PFSK-1 (cell line): ENCODE measurements around the gene STXBP3.
A peak's percentile ranks its signal among the peaks of the same experiment; 100 is the strongest.

Experiments
- POLR2AphosphoS5 ChIP-seq: IDR thresholded peaks from 2 replicates; pipeline ENCODE4 v1.6.1; 2012; ENCODE audit warnings: low read depth, mild to moderate bottlenecking, control low read depth, low read length, moderate library complexity
- TF ChIP-seq, protein P1 (sequence below), 2 experiments: IDR thresholded peaks; 2 replicates each; pipeline versions ENCODE4 v1.6.1 to v1.8.0; 2011 to 2012; ENCODE audit warnings: low read depth in 2 of 2, low read length in 2 of 2, control low read depth in 1 of 2, inconsistent platforms in 1 of 2, mild to moderate bottlenecking in 1 of 2, moderate library complexity in 1 of 2; ENCODE audit not compliant: insufficient read depth in 1 of 2

DNA sequence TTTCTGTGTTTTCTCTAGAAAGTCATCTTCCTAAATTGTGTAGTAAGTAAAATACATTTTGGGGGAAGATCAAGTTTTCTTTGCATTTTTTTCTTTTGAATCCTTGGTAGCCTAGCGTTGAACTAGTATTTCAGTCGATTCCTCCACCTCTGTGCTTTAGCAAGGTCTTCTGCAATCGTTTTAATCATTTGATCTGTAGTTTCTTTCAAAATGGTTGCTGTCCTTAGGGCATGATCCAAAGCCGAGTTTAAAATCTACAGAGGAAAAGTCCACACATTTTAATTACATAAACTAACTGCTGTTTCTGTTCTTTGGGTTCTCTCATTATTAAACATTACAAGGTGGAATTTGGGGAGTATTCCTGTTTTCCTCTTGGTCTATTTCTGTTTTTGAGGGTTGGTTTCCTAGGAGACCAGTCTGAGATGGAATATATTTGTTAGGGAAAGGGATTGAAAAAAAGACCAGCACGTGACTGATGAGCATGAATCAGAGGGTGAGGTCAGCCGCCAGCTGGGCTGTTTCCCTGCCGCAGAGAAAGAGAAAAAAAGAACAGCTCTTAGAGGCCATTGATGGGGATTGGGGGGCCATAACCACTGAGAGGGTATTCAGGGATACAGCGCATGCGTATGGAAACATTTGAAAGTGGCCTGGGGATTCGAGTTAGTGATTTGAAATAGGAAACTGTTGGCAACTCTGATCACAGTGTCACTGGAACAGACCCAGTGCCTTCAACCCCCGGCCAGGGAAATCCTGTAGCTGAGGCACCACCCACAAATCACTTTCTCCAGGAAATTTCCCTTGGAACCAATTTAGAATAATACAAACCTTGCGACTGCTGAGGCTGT is 69.8 kb downstream of the STXBP3 start:
- TF ChIP-seq POLR2AphosphoS5 = no peak
- TF ChIP-seq, protein P1, sequence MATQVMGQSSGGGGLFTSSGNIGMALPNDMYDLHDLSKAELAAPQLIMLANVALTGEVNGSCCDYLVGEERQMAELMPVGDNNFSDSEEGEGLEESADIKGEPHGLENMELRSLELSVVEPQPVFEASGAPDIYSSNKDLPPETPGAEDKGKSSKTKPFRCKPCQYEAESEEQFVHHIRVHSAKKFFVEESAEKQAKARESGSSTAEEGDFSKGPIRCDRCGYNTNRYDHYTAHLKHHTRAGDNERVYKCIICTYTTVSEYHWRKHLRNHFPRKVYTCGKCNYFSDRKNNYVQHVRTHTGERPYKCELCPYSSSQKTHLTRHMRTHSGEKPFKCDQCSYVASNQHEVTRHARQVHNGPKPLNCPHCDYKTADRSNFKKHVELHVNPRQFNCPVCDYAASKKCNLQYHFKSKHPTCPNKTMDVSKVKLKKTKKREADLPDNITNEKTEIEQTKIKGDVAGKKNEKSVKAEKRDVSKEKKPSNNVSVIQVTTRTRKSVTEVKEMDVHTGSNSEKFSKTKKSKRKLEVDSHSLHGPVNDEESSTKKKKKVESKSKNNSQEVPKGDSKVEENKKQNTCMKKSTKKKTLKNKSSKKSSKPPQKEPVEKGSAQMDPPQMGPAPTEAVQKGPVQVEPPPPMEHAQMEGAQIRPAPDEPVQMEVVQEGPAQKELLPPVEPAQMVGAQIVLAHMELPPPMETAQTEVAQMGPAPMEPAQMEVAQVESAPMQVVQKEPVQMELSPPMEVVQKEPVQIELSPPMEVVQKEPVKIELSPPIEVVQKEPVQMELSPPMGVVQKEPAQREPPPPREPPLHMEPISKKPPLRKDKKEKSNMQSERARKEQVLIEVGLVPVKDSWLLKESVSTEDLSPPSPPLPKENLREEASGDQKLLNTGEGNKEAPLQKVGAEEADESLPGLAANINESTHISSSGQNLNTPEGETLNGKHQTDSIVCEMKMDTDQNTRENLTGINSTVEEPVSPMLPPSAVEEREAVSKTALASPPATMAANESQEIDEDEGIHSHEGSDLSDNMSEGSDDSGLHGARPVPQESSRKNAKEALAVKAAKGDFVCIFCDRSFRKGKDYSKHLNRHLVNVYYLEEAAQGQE (IDR thresholded peaks at IDR 0.05; ENCODE audit: insufficient read depth in 1 of 2, low read depth in 2 of 2, low read length in 2 of 2) = 0 out of 4 replicates have a peak, but pooled peaks of 1 of the 2 experiments have one; percentile 28
